IMR-90 (cell line): ENCODE results near the gene HNRNPU. TPM values are rescaled to one million over a fixed set of nuclear protein-coding genes. Genes with fewer than 3 reads are reported as not detected.

Experiments
- ATAC-seq: fragments of 200-7000 bp; cut with Tn5 transposase; 2 replicates; pipeline ENCODE4 v1.9.1; 2020; ENCODE audit warnings: low read depth, mild to moderate bottlenecking, moderate library complexity
- BruUV-seq: library from RNA; stranded (reverse); fragments of 400-500 nt; replicated peaks from 2 replicates; lab custom pipeline; 2021; lab: Mats Ljungman, UMichigan
- CTCF ChIA-PET: fragments of 300-600 bp; formaldehyde crosslinking; extraction: SDS; loops from one replicate; lab custom pipeline; 2021; ENCODE audit warnings: antibody characterized with exemption; lab: Yijun Ruan, JAX
- POLR2A ChIA-PET: fragments of 300-600 bp; sonication (Branson Sonifier 250); formaldehyde crosslinking; loops from one replicate; lab custom pipeline; 2022; ENCODE audit warnings: antibody characterized with exemption; ENCODE audit not compliant: unreplicated experiment; lab: Charles Lee
- DNase-seq: peaks from one replicate; pipeline ENCODE4 v3.0.0; 2013
- H2AFZ ChIP-seq: replicated peaks from 2 replicates; pipeline ENCODE3; 2013; ENCODE audit warnings: low read length, mild to moderate bottlenecking; ENCODE audit not compliant: poor library complexity
- H2AK5ac ChIP-seq: 2 replicates; pipeline ENCODE4 v1.6.1; 2013; ENCODE audit warnings: low read depth, low read length, inconsistent platforms
- H2AK9ac ChIP-seq: replicated peaks from 2 replicates; pipeline ENCODE3; 2013; ENCODE audit warnings: mild to moderate bottlenecking, low read depth, low read length, moderate library complexity; ENCODE audit not compliant: poor library complexity
- H2BK120ac ChIP-seq: 2 replicates; pipeline ENCODE4 v1.6.1; 2013; ENCODE audit warnings: low read depth, low read length, inconsistent platforms
- H2BK15ac ChIP-seq: 3 replicates; pipeline ENCODE4 v1.6.1; 2013; ENCODE audit warnings: low read depth, low read length, inconsistent platforms
- H2BK20ac ChIP-seq: 2 replicates; pipeline ENCODE4 v1.6.1; 2013; ENCODE audit warnings: low read depth, mild to moderate bottlenecking, inconsistent platforms, low read length, moderate library complexity
- H2BK5ac ChIP-seq: 2 replicates; pipeline ENCODE4 v1.6.1; 2013; ENCODE audit warnings: mild to moderate bottlenecking, low read depth, low read length, inconsistent platforms; ENCODE audit not compliant: poor library complexity, severe bottlenecking
- H3K14ac ChIP-seq: replicated peaks from 2 replicates; pipeline ENCODE4 v1.6.1; 2013; ENCODE audit warnings: low read depth, low read length, inconsistent platforms
- H3K18ac ChIP-seq: 2 replicates; pipeline ENCODE4 v1.6.1; 2013; ENCODE audit warnings: low read depth, low read length, control low read depth
- H3K23ac ChIP-seq: 2 replicates; pipeline ENCODE4 v1.6.1; 2013; ENCODE audit warnings: low read depth, low read length, inconsistent platforms
- H3K27ac ChIP-seq: 2 replicates; pipeline ENCODE4 v1.5.1; 2013; ENCODE audit warnings: mild to moderate bottlenecking, control low read depth, low read length; ENCODE audit not compliant: insufficient read depth
- H3K27me3 ChIP-seq: 2 replicates; pipeline ENCODE4 v1.6.1; 2013; ENCODE audit warnings: low read length; ENCODE audit not compliant: control insufficient read depth, insufficient read depth
- H3K36me3 ChIP-seq: 2 replicates; pipeline ENCODE4 v1.6.1; 2013; ENCODE audit warnings: low read length, mixed read lengths; ENCODE audit not compliant: control insufficient read depth, insufficient read depth
- H3K4ac ChIP-seq: 2 replicates; pipeline ENCODE4 v1.6.1; 2013; ENCODE audit warnings: low read depth, low read length, inconsistent platforms
- H3K4me1 ChIP-seq: 2 replicates; pipeline ENCODE4 v1.6.1; 2013; ENCODE audit warnings: low read length, mixed read lengths; ENCODE audit not compliant: control insufficient read depth, insufficient read depth
- H3K4me2 ChIP-seq: 2 replicates; pipeline ENCODE4 v1.6.1; 2013; ENCODE audit warnings: low read depth, mild to moderate bottlenecking, control low read depth, low read length, moderate library complexity
- H3K4me3 ChIP-seq: 2 replicates; pipeline ENCODE4 v1.5.1; 2013; ENCODE audit warnings: low read depth, mild to moderate bottlenecking, control low read depth, low read length, moderate library complexity; ENCODE audit not compliant: insufficient read depth
- H3K56ac ChIP-seq: 2 replicates; pipeline ENCODE4 v1.6.1; 2013; ENCODE audit warnings: low read length, inconsistent platforms; ENCODE audit not compliant: insufficient read depth; ENCODE audit errors: extremely low read depth
- H3K79me1 ChIP-seq, 2 experiments: 2 replicates each; pipeline ENCODE4 v1.6.1; 2013; ENCODE audit warnings: low read length in 2 of 2, inconsistent platforms in 1 of 2, low read depth in 1 of 2
- H3K9ac ChIP-seq: 2 replicates; pipeline ENCODE4 v1.6.1; 2013; ENCODE audit warnings: low read depth, low read length, control low read depth
- H3K9me1 ChIP-seq: 2 replicates; pipeline ENCODE4 v1.6.1; 2013; ENCODE audit warnings: low read length, inconsistent platforms; ENCODE audit not compliant: insufficient read depth
- H3K9me3 ChIP-seq: 2 replicates; pipeline ENCODE4 v1.6.1; 2013; ENCODE audit warnings: low read length; ENCODE audit not compliant: control insufficient read depth, insufficient read depth
- H4K20me1 ChIP-seq: 2 replicates; pipeline ENCODE4 v1.6.1; 2013; ENCODE audit warnings: low read length, inconsistent platforms; ENCODE audit not compliant: insufficient read depth
- H4K5ac ChIP-seq: 2 replicates; pipeline ENCODE4 v1.6.1; 2013; ENCODE audit warnings: mild to moderate bottlenecking, low read depth, low read length, control low read depth
- H4K8ac ChIP-seq, 2 experiments: 2 replicates each; pipeline ENCODE4 v1.6.1; 2013; ENCODE audit warnings: low read depth in 2 of 2, low read length in 2 of 2, control low read depth in 1 of 2, inconsistent platforms in 1 of 2
- H4K91ac ChIP-seq: 2 replicates; pipeline ENCODE4 v1.6.1; 2013; ENCODE audit warnings: low read depth, low read length, inconsistent platforms; ENCODE audit not compliant: insufficient read depth
- CEBPB ChIP-seq: IDR thresholded peaks from 2 replicates; pipeline ENCODE4 v1.6.1; 2012; ENCODE audit warnings: low read depth, low read length, improper control_type of control experiment
- CHD1 ChIP-seq: IDR thresholded peaks from 2 replicates; pipeline ENCODE4 v1.6.1; 2012; ENCODE audit warnings: low read depth, low read length, improper control_type of control experiment
- MAFK ChIP-seq: IDR thresholded peaks from 2 replicates; pipeline ENCODE4 v1.6.1; 2012; ENCODE audit warnings: low read depth, low read length, improper control_type of control experiment
- MAZ ChIP-seq: IDR thresholded peaks from 2 replicates; pipeline ENCODE4 v1.6.1; 2012; ENCODE audit warnings: low read depth, mild to moderate bottlenecking, low read length, improper control_type of control experiment, moderate library complexity, borderline replicate concordance
- MXI1 ChIP-seq: IDR thresholded peaks from 2 replicates; pipeline ENCODE4 v1.6.1; 2012; ENCODE audit warnings: low read depth, mild to moderate bottlenecking, low read length, moderate library complexity, borderline replicate concordance
- NFE2L2 ChIP-seq: fragments of 150-350 bp; IDR thresholded peaks from 2 replicates; pipeline ENCODE4 v1.6.1; 2016; ENCODE audit warnings: low read depth, mild to moderate bottlenecking, low read length
- RAD21 ChIP-seq: IDR thresholded peaks from 2 replicates; pipeline ENCODE4 v1.6.1; 2012; ENCODE audit warnings: low read length, improper control_type of control experiment
- RCOR1 ChIP-seq: IDR thresholded peaks from 2 replicates; pipeline ENCODE4 v1.6.1; 2012; ENCODE audit warnings: mild to moderate bottlenecking, low read length, improper control_type of control experiment; ENCODE audit not compliant: insufficient replicate concordance
- RFX5 ChIP-seq: IDR thresholded peaks from 2 replicates; pipeline ENCODE4 v1.8.0; 2012; ENCODE audit warnings: low read depth, mild to moderate bottlenecking, low read length, moderate library complexity
- SMC3 ChIP-seq: fragments of 150-350 bp; IDR thresholded peaks from 2 replicates; pipeline ENCODE4 v1.6.1; 2016; ENCODE audit warnings: low read depth, mild to moderate bottlenecking, antibody characterized with exemption, low read length, moderate library complexity
- WGBS, 2 experiments: methylation state at CpG; one replicate each; pipeline versions ENCODE4 v1.1.5 to v1.1.7; 2013; ENCODE audit warnings: missing lambda C conversion rate in 2 of 2; ENCODE audit not compliant: insufficient read length in 1 of 2; ENCODE audit errors: extremely low coverage in 2 of 2; 5-methylcytosine and 5-hydroxymethylcytosine counted together
- dilution Hi-C: fragments of 300-500 bp; cut with HindIII; formaldehyde crosslinking; loops from one replicate; pipeline ENCODE4 v1.14.3; 2018; ENCODE audit warnings: low sequenced_read_pairs; ENCODE audit not compliant: unreplicated experiment
- in situ Hi-C: fragments of 300-500 bp; cut with MboI; formaldehyde crosslinking; loops from 3 replicates; pipeline ENCODE4 v1.14.3; 2019; ENCODE audit warnings: low sequenced_read_pairs, inconsistent platforms, mixed read lengths
- intact Hi-C: fragments of 100-400 bp; cut with micrococcal nuclease; formaldehyde crosslinking; loops from 2 replicates; pipeline ENCODE4 v1.10.0; 2022
- polyA plus RNA-seq, 3 experiments: library from polyadenylated mRNA; depleted of rRNA; stranded (reverse); fragments of >200 nt; gene quantifications; 2 replicates each; pipeline ENCODE4 v1.2.3, GENCODE V29; 2012; ENCODE audit warnings: low replicate concordance in 1 of 3
- total RNA-seq: library from RNA; depleted of rRNA; stranded (reverse); fragments of >200 nt; gene quantifications from 2 replicates; pipeline ENCODE4 v1.2.3, GENCODE V29; 2012
- TF ChIP-seq, protein P1 (sequence below): fragments of 150-350 bp; IDR thresholded peaks from 2 replicates; pipeline ENCODE4 v1.6.1; 2016; ENCODE audit warnings: low read depth, mild to moderate bottlenecking, low read length, moderate library complexity, borderline replicate concordance
- TF ChIP-seq, protein P2 (sequence below): conservative IDR thresholded peaks from 2 replicates; pipeline ENCODE4 v1.5.1; 2012; ENCODE audit warnings: mild to moderate bottlenecking, low read depth, low read length, improper control_type of control experiment
- TF ChIP-seq, protein P3 (sequence below): fragments of 150-350 bp; IDR thresholded peaks from 2 replicates; pipeline ENCODE4 v1.6.1; 2017; ENCODE audit warnings: mild to moderate bottlenecking, antibody characterized with exemption, low read length, low read depth

HNRNPU gene
- total and polyA plus RNA-seq, 2 of the 4 experiments (the other 2 are of a cell fraction) = 151 to 169 TPM

DNA sequence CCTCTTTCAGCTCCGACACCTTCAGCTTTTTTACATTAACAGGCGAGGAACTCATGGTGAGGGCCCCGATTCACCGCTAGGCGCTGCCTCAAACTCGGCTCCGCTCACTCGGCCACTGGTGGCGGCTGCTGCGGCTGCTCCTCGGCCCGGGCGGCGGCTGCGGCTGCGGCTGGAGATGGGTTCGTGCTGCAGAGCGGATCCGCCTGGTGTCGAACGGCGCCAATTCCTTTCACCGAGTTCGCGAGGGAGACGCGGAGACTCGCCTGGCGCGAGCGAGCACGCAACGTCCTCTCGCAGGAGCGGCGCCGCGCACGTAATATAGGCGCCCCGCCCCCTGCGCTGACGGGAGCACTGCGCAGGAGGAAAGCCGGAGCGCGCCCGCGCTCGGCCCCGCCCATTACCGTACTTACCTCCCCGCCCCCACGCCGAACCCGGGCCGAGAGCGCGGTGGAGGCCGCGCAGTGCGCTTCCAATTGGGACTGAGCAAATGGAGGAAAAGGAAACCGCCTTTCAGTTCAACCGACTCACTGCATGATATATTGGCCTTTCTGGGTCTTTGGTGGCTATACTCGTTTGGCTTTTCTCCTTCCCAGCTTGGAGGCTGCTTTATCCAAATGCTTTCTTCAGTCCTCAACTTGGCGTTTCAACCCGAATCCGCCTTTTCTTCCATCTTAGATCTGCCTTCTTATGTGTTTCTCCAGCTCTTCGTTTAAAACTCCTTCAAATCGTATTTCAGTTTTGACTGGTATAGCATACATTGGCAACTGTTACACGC is at the start of gene HNRNPU (continued):
- TF ChIP-seq RCOR1 (no peak), CEBPB (no peak)
- TF ChIP-seq, protein P1, sequence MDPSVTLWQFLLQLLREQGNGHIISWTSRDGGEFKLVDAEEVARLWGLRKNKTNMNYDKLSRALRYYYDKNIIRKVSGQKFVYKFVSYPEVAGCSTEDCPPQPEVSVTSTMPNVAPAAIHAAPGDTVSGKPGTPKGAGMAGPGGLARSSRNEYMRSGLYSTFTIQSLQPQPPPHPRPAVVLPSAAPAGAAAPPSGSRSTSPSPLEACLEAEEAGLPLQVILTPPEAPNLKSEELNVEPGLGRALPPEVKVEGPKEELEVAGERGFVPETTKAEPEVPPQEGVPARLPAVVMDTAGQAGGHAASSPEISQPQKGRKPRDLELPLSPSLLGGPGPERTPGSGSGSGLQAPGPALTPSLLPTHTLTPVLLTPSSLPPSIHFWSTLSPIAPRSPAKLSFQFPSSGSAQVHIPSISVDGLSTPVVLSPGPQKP = no peak

DNA sequence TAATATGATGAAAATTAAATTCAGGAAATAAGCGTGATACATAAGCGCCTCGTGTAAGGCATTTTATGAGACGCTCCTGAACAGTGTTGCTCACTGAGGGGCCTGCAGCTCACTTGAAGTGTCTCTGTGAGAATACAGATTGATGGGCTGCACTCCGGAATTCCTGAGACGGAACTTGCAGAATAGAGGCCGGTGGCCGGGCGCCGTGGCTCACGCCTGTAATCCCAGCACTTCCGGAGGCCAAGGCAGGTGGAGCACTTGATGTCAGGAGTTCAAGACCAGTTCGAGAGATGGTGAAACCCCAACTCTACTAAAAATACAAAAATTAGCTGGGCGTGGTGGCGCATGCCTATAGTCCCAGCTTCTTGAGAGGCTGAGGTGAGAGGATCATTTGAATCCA is 49.5 kb upstream of the HNRNPU start:
- no peak overlapping the region for H2BK20ac ChIP-seq
- H2AFZ ChIP-seq = no peak overlapping the region
- H4K5ac ChIP-seq = no peak overlapping the region
- H4K8ac ChIP-seq = no peak overlapping the region
- no peak overlapping the region for H2BK120ac ChIP-seq
- H3K4ac ChIP-seq = no peak overlapping the region
- no peak overlapping the region for H3K9ac ChIP-seq
- BruUV-seq = no TSS peak
- no peak overlapping the region for H3K18ac ChIP-seq
- WGBS, 2 experiments = no CpG with 5 or more reads among the region's 15 CpGs
- H2AK9ac ChIP-seq = no peak overlapping the region
- no peak overlapping the region for H3K56ac ChIP-seq
- no peak overlapping the region for H4K91ac ChIP-seq
- in situ Hi-C loops (no loop called here), intact Hi-C loops (no loop called here), dilution Hi-C loops (no loop called here)
- no peaks in the 10 kb centered on the region for H3K9me3 ChIP-seq
- no peak overlapping the region for H3K4me2 ChIP-seq
- no peak overlapping the region for H2BK5ac ChIP-seq
- ChIA-PET POLR2A (no interaction called here), CTCF (no interaction called here)
- H4K20me1 ChIP-seq = no peaks in the 10 kb centered on the region
- H3K4me3 ChIP-seq = no peak overlapping the region
- no peaks in the 10 kb centered on the region for H3K36me3 ChIP-seq
- H2AK5ac ChIP-seq = no peak overlapping the region
- H3K4me1 ChIP-seq = no peaks in the 10 kb centered on the region
- DNase-seq (no peak), ATAC-seq (no peak)
- H2BK15ac ChIP-seq = no peak overlapping the region
- H3K9me1 ChIP-seq = no peaks in the 10 kb centered on the region
- no peaks in the 10 kb centered on the region for H3K27me3 ChIP-seq
- H3K14ac ChIP-seq = no peak overlapping the region
- H3K27ac ChIP-seq = no peak overlapping the region
- no peaks in the 10 kb centered on the region for H3K79me1 ChIP-seq
- no peak overlapping the region for H3K23ac ChIP-seq
- no peak for TF ChIP-seq CHD1
- TF ChIP-seq, protein P2, sequence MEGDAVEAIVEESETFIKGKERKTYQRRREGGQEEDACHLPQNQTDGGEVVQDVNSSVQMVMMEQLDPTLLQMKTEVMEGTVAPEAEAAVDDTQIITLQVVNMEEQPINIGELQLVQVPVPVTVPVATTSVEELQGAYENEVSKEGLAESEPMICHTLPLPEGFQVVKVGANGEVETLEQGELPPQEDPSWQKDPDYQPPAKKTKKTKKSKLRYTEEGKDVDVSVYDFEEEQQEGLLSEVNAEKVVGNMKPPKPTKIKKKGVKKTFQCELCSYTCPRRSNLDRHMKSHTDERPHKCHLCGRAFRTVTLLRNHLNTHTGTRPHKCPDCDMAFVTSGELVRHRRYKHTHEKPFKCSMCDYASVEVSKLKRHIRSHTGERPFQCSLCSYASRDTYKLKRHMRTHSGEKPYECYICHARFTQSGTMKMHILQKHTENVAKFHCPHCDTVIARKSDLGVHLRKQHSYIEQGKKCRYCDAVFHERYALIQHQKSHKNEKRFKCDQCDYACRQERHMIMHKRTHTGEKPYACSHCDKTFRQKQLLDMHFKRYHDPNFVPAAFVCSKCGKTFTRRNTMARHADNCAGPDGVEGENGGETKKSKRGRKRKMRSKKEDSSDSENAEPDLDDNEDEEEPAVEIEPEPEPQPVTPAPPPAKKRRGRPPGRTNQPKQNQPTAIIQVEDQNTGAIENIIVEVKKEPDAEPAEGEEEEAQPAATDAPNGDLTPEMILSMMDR = no peak
- no peak for TF ChIP-seq SMC3
- TF ChIP-seq, protein P3, sequence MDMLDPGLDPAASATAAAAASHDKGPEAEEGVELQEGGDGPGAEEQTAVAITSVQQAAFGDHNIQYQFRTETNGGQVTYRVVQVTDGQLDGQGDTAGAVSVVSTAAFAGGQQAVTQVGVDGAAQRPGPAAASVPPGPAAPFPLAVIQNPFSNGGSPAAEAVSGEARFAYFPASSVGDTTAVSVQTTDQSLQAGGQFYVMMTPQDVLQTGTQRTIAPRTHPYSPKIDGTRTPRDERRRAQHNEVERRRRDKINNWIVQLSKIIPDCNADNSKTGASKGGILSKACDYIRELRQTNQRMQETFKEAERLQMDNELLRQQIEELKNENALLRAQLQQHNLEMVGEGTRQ = no peak
- TF ChIP-seq RAD21 = no peak
- no peak for TF ChIP-seq CEBPB
- no peak for TF ChIP-seq NFE2L2
- no peak for TF ChIP-seq MAZ
- TF ChIP-seq RFX5 = no peak
- no peak for TF ChIP-seq MAFK
- TF ChIP-seq RCOR1 = no peak
- TF ChIP-seq MXI1 = no peak
